HG03045 (cell line): ENCODE measurements around the gene ERMARD.

ENCODE experiments used
- ATAC-seq: cut with Tn5 transposase; IDR thresholded peaks from one replicate; pipeline ENCODE4 v1.9.1; 2021; ENCODE audit warnings: mild to moderate bottlenecking, moderate library complexity; ENCODE audit not compliant: unreplicated experiment

The ERMARD gene

DNA sequence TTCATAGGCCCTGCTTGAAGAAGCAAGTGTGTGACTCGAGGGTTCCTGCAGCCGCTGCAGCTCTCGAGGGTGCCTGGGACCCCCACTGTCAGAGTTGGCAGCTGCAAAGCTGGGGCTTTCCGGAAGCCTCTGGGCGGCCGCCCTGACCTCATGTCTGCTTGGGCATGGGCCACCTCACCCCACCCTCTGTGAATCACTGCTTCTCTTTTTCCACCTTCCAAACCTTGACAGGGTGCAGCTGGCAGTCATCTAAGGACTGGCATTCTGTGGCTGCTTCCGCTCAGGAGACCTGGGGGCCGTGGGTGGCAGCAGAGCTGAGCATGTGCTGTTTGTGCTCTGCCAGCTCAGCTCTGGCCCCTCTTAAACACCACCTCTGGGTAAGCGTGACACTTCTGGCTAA lies 32.0 kb downstream of the ERMARD start:
- ATAC-seq: no peak

DNA sequence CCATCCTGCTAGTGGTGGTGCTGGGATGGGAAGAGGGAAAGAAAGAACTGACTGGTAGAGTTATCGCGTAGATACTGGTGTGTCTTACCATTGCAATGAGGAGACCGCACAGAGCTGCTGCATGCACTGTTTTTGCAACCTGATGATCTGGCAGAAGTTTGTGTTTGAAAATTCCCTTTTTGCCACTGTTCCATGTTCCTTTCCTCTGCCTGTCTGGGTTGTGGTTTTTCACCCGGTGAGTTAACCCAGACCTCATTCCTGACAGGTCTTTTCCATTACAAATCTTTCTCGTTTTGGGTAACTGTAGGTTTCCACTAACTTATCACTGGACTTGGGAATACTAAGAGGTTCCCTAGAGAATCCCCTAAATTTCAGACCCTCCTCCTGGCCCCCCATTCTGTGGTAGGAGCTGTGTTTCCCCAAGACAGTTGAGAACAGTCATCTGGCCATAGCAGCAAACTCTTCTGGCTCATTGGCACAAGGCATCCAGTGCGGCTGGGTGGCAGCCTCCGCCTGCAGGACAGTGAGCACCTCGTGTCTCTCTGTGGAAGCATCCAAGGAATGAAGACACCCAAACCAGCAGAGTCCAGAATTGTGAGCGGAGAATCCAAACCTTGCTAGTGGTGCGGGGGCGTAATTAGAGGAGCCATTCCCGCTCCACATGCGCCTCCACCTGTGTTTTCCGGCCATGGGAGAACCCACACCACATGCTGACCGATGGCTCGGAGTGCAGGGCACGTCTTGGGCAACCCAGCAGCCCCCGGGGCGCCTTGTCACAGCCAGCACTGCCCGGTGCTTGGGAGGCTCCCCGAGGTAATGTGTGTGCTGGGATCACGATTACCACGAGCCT lies 32.8 kb downstream of the ERMARD start:
- no peak for ATAC-seq

DNA sequence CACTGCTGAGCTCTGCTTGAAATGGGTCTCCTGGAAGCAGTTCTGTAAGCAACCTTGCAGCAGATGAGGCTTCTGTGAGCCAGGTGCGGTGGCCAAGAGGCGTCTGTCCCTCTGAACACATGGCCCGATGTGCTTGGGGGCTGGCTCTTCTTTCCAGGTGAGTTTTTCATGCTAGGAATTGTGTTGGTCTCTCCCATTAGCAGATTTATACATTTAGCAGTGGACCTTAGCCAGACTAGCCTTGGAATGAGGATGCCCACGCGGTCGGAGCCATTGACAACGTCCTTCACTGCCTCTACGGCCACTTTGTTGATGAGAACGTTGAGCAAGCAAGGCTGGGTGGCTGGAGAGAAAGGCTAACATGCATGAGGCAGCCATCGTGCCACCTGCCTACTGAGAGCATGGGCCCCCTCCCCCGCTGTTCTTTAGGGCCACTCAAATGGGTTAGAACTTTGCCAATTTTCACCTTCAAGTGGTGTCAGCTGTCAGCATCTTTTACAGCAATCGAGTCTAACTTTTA lies 33.5 kb downstream of the ERMARD start:
- ATAC-seq: no peak

DNA sequence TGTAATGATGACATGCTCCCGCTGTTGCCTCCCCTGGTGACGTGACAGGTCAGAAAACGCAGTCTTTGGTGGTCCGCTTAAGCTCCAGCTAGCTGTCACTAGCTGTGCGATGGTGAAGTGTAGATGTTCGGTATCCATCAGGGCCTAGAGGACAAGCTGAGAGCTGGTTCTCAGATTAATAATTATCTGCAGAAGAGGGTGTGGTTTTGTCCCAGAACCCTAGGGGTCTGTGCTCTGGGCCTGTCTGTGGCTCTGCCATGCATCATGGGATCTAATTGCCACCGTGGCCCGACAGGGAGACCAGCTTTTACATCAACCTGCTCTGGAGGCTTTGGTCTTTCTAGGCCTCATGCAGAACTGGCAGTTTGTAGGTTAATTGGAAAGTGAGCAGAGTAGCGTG lies 34.1 kb downstream of the ERMARD start:
- no peak for ATAC-seq

DNA sequence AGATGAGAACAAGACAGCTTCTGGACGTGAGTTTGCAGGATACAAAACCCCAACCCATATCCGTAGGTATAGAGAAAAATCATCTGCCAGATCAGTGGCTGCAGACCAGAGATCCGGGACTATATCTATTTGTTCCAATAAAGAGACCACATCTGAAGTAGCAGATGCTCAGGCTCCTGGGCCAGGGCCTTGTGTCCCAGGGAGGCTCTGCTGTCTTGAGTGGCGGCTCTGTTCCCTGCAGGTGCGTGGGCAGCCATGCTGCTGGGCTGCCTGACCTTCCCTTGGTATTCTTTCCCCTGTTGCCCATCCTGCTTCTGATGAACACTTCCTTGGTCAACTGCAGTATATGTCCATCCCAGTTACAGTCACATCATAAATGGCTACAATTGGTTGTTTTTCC lies 34.9 kb downstream of the ERMARD start:
- ATAC-seq: no peak

DNA sequence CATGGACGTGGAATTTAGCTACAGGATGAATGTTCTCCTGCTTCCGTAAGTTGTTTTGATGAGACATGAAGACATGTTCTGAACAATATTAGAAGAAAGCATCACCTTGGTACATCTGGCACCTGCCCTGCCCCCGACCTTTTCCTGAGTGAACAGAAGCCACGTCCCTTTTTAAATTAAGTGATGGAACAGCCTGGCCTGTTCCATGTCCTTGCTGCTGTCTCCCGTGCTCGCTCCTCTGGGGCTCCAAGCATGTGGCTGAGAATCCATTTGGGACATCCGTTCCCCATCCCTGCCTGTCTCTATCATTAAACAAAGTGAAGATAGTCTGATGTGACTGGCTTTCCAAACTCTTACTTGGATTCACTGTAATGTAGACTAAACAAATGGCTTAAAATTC lies 36.4 kb downstream of the ERMARD start:
- no peak for ATAC-seq

DNA sequence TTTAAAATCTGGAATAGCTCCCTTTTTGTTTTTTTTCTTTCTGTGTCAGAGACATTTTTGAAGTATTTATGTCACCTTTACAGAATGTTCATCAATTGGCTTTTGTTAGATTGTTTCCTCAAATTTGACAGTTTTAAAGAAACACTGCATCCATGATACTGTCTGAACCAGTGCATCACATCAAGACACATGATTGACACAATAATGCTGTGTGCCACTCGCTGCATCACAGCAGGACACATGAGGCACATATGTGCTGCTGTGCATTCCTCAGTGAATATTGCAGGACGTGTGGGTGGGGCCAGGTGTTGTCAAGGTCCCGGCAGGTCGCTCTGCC lies 37.4 kb downstream of the ERMARD start:
- ATAC-seq: no peak

DNA sequence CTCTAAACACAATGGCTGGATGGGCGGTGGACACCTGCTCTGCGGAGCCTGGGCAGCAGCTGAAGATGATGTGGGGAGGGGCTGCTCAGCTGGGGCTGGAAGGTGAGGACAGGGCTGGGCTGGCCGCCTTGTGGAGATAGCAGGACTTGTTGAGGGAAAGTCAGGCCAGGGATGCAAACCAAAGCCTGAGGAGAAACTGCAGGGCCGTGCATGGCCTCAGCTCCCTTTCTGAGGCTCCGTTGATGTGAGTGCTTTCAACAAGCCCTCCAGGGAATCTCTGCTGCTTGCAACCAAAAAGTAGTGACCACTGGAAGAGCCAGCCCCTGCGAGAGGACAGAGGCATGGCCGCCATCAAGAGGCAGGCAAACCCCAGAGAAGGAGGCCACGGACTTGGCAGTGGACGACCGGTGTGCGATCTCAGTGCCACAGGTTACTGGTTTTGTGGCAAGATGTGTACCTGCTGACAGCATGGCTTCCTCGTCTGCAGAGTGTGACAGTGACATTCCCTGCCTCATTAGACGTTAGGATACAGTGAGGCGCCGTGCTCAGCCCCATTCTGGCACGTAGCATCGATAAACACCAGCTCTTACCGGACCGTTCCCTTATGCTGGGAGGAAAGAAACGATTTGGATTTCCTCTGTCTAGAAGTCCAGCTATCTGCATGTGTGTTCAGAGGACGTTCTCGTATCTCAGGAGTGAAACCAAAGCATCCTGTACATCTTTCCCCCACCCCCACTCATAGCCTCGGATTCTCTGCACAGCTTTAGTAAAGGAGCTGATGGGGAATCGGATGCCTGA lies 37.9 kb downstream of the ERMARD start:
- ATAC-seq: no peak

DNA sequence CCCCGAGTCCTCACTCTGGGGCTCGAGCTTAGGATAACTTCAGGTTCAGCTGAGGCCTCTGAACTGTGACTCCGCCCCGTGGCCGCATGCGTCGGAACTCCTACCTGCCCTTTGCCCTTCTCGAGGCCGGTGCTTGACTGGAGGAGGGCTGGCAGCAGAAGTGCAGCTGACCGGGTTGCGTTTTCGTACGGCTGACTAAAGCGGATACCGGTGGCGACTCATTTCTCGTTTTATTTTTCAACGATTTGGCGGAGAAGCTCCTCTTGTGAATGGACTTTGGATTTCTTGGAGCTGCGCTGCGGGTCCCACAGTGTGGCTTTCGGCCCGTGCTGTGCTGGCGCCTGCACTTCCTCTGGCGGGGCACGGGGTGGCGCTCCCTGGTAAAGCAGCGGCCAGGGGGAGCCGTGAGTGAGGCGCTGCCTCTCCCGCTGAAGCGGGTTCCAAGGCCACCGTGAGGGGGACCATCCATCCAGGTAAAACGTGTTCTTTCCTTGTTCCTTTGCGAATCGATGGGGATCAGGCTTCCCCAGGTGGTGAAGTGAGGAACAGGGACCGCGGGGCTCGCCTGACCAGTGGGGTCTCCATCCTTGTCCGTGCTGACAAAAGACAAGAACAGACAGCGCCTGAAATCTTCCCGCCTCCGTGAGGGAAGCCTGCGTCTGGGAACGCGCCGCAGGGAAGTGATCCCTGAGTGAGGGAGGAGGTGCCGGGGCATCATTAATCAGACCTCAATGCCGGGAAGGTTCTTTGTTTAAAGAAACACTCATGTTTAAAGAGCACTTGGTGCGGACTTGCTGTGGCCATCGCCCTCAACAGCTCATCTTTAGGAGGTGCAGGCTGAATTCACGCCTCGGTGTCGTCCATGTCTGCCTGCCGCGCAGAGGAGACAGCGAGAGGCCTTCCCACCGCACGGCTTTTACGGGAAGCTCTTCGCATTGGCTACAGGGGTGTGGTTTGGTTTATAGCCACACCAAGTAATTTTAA lies 38.8 kb downstream of the ERMARD start:
- peak; percentile 94 for ATAC-seq

DNA sequence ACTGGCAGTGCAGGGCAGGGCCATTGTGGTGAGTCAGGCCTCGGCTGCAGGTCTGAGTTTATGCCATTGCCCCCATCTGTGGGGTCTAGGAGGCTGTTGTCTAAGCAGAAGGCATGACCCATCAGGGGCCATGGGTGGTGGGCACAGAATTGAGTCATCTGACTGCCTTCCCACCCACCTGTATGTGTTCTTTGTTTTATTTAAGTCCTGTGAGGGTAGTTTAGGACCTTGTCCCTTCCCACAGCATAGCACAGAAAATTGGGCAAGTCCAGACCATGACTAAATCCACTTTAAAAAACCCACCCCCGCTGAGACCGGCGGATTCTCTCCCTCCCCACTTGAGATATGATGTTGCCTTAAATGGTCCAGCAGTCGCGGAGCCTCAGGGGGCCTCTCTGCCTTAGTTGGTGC lies 40.3 kb downstream of the ERMARD start:
- no peak for ATAC-seq

DNA sequence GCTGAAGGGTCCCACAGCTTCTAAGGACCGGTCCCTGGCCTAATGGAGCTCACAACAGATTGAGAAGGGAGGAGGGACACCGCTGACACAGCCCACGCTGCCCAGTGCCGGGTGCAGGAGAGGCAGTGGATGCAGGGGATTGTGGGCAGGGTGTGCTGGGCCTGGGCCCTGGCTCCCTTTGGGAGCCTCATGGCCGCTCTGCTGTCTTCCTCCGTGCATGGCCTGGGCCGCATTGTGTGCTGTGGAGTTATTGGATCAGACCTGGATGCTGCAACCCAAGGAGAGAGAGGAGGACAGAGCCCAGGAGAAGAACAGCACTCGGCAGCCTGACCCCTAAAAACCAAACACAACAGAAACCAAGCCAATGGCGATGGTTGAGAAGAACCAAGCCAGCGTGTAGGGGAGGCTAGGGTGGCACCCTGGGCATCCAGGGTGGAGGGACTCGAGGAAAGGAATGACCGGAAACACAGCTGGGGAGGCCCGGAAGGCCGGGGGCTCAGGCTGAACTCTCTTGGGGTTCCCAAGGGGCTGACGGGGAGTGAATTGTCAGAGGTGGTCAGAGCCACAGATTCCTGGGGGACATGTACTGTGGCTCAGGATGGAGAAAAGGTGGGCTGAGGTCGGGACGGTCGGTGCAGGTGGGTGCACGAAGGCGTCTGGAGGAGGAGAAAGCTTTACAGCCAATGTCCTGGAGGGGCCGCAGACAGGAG lies 41.0 kb downstream of the ERMARD start:
- ATAC-seq: no peak

DNA sequence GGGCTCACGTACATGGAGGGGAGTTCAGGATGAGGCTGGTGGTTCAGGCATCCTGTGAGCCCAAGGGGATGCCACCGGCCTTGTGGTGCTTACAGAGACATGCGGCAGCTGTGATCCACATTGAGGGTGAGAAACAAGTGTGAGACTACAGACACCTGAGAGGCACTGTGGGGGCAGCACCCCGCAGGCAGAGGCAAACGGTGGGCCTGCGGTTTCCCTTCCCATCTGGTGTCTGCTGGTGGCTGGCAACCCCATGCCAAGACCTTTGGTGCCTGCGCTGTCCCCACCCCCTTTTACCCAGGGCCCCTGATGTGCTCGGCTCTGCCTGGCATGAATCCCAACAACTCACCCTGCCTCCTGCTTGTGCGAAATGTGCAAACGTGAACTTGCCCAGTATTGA lies 42.0 kb downstream of the ERMARD start:
- ATAC-seq: no peak

DNA sequence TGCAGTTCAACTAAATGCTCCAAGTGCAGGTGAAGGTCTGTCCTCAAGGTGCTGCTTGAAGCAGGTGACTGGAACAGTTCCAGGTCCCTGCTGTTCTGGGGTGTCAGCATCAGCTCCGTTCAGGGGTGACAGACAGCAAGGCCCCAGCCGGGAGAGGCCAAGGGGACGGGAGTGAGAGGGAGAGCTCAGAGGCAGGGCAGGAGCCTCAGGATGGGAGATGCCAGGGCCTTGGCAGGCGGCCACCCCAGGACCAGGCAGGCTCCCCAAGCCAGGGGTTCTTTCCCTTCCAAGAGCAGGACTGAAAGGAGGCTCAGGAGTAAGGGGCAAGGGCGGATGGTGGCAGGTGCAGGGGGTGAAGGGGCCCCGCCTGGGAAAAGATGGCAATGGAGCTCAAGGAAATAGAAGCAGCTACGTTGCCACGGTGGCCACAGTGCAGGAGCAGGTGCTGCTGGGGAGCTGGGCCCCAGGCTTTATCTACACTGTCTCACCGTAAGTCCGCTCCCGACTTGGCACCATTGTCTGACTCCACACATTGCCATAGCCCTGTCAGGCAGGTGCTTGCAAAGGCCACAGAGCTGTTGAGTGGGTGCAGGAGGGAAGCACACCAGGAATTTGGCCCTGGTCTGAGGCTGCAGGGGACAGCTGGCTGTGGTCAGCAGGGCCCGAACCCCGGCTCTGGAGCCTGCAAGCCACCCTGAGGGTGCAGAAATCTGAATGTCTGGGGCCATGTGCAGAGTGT lies 43.1 kb downstream of the ERMARD start:
- ATAC-seq: no peak

DNA sequence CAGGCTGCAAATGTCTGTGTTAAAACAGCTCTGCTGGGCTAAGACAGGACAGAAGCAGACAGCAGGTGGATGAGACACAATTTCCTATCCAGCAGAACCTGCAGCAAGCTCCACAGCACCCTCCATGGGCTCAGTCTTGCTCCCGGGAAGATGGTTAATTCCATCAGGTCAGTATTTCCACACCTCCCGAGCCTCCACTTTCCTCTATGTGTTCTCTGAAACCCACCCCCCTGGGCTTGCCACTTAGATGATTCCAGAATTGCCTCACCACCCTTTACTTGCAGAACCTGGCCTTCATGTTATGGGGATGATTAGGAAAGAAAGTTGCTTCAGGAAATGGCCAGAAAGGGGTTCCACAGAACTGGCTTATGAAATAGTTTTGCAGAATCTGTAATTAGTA lies 43.8 kb downstream of the ERMARD start:
- no peak for ATAC-seq

DNA sequence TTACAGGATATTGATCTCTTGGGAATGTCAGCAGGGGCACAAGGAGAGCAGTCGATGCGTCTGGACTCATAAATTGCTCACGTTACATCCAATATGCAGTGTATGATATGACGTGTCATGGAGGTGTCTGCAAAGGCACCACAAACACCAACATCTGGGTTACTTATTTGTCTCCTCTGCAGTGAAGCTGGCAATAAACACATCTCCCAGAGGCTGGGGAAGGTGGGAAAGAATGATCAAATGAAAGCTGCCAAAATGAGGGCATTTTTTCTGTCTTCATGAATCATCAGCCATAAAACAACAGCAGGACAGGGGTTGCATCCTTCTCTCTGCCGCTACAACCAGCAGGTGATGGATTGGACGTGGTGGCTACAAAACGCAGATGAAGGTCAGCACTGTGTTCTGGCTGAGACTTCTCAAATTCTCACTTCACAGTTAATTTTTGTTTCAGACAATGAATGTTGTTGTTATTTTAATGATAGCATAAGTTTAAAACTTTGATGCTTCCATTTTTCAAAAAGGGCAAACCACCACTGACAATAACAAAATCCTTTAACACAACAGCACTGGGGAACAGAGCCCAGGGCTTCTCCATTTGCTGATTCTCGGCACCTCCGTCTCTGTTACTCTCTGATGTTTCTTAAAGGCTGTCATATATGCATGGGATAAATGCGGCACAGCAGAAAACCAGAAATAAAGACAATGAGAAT lies 47.5 kb downstream of the ERMARD start:
- ATAC-seq: no peak

DNA sequence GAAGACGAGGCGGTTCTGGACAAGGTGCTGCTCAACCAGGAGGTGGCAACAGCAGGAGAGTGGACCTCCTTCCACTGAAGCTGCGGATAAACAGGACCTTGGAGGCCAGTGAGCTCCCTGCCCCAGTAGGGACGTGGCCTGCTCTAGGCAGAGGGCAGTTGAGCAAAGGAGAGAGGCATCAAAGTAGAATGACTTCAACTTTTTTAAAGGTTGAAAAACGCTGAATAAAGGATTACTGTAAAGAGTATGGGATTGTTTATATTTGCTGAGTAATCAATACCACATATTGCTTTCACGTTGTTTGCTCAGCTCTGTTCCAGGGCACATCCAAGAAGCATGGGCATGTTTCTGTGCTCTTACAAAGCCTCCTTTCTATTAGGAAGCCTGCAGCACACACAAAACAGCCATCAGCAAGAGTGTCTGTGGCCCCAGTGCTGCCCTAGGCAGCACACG lies 48.1 kb downstream of the ERMARD start:
- no peak for ATAC-seq

DNA sequence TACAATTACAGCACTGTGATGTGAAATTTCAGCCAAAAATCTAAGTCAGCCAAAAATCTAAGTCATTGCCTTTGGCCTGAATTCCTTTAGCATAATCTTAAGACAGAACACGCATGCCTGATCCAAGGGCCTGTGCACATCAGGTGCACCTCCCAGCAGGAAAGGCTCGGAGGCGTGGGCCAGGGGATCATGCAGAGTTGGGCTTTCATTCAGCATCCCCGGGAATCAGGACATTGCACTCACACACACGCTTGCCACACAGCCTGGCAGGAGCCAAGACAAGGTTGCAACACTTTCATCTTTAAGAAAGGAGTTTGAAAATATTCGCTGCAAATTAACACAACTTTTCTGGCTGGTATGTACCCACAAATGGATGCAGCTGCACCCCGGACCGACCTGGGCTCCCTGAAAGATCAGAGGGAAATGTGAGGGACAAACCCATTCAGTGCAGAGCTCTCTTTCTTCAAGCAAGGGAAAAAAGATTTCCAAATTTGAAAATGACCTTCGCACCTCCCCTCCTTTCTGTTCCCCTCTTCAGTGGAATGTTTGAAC lies 48.8 kb downstream of the ERMARD start:
- no peak for ATAC-seq

DNA sequence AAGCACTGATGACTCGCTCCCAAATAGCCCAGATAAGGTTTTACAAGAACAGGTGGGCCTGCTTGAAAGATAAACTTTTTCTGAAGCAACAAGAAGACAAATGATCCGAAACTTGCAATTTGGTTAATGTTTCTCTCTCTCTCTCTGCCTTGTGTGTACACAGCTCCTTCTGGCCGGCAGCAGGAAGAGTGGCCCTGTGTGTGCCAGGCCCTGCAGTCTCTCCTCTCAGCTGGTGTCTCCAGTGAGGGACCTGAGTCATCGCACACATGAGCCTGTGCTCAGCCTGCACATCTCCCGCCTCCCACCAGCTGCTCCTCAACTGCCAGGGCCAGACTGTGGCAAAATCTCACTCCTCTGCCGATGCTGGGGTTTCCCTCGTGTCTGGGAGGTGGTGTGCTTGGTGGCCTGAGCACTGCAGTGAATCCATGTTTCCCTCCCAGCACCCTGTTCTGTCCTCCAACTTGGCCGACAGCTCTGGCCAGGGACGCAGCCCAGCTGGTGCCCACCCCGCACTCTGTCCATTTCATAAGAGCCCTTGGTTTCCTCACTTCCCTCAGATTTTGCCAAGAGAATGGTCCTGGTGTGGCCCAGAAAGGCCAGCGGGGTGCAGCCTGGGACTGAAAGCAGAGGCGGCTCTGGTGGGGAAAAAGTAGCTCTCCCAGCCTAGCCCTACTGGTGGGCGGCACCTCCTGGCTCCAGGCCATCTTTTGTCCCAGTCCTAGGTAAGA lies 49.4 kb downstream of the ERMARD start:
- no peak for ATAC-seq
